ENCODE measurements around the gene MAP4.
"Not testable (repeated sequence)": the region's sequence is repeated elsewhere in the genome, so short reads cannot be mapped to it uniquely, and the experiment has no call there.

Gene MAP4

GRCh38 chr3:47849186-47849698 is 167.0 kb downstream of the MAP4 start:
- FAIRE-seq, result no peak
- DNase-seq (ENCODE audit: low spot score), result no peak

- FAIRE-seq, result no peak
Measured at GRCh38 chr3:47848599-47849117, 167.6 kb downstream of the MAP4 start.

GRCh38 chr3:47847801-47848518 is 168.3 kb downstream of the MAP4 start:
- DNase-seq (ENCODE audit: low spot score), result no peak
- no peak for FAIRE-seq

More at GRCh38 chr3:47848599-47849117, 167.6 kb downstream of the MAP4 start:
- no peak for DNase-seq (ENCODE audit: low spot score)

- DNase-seq (ENCODE audit: low spot score) (no peak), FAIRE-seq (no peak)
Measured at GRCh38 chr3:47847260-47847659, 169.0 kb downstream of the MAP4 start.

GRCh38 chr3:47846880-47847248 is 169.4 kb downstream of the MAP4 start:
- DNase-seq (ENCODE audit: low spot score) (no peak), FAIRE-seq (peak; percentile 27)

- no peak for DNase-seq (ENCODE audit: low spot score)
Measured at GRCh38 chr3:47846186-47846879, 169.9 kb downstream of the MAP4 start.

GRCh38 chr3:47841786-47842349 is 174.3 kb downstream of the MAP4 start:
- DNase-seq (ENCODE audit: low spot score), result no peak
- FAIRE-seq, result no peak

More at GRCh38 chr3:47846186-47846879, 169.9 kb downstream of the MAP4 start:
- FAIRE-seq, result no peak

GRCh38 chr3:47838503-47838902 is 177.7 kb downstream of the MAP4 start:
- DNase-seq (ENCODE audit: low spot score), result no peak
- FAIRE-seq, result no peak

GRCh38 chr3:47836986-47837385 is 179.2 kb downstream of the MAP4 start:
- DNase-seq (ENCODE audit: low spot score) (no peak), FAIRE-seq (no peak)

GRCh38 chr3:47829482-47829881 is 186.7 kb downstream of the MAP4 start:
- not testable (repeated sequence) for FAIRE-seq

GRCh38 chr3:47825590-47825989 is 190.6 kb downstream of the MAP4 start:
- no peak for DNase-seq (ENCODE audit: low spot score)
- FAIRE-seq, result no peak

More at GRCh38 chr3:47829482-47829881, 186.7 kb downstream of the MAP4 start:
- not testable (repeated sequence) for DNase-seq (ENCODE audit: low spot score)

GRCh38 chr3:47824541-47825473 is 191.4 kb downstream of the MAP4 start:
- DNase-seq (ENCODE audit: low spot score) (peak; percentile 97), FAIRE-seq (peak; percentile 9)

GRCh38 chr3:47817609-47818008 is 198.6 kb downstream of the MAP4 start:
- FAIRE-seq, result no peak
- DNase-seq (ENCODE audit: low spot score), result no peak

GRCh38 chr3:47813551-47814177 is 202.6 kb downstream of the MAP4 start:
- FAIRE-seq (no peak), DNase-seq (ENCODE audit: low spot score) (no peak)

GRCh38 chr3:47804577-47804976 is 211.6 kb downstream of the MAP4 start:
- no peak for FAIRE-seq

GRCh38 chr3:47803480-47804025 is 212.7 kb downstream of the MAP4 start:
- no peak for DNase-seq (ENCODE audit: low spot score)

More at GRCh38 chr3:47804577-47804976, 211.6 kb downstream of the MAP4 start:
- DNase-seq (ENCODE audit: low spot score), result no peak

GRCh38 chr3:47802734-47803479 is 213.3 kb downstream of the MAP4 start, which contains the start of gene DHX30:
Gene DHX30, plus strand, starts transcription at chr3:47803138. Its CDS starts 7,546 bp downstream, at chr3:47810684.
- DNase-seq (ENCODE audit: low spot score), result peak; percentile 91
- peak; percentile 23 for FAIRE-seq

More at GRCh38 chr3:47803480-47804025, 212.7 kb downstream of the MAP4 start:
- FAIRE-seq, result no peak
